ENCODE data around the gene HDAC10.
"Not testable (repeated sequence)": the region's sequence is repeated elsewhere in the genome, so short reads cannot be mapped to it uniquely, and the experiment has no call there.

The HDAC10 gene

DNA sequence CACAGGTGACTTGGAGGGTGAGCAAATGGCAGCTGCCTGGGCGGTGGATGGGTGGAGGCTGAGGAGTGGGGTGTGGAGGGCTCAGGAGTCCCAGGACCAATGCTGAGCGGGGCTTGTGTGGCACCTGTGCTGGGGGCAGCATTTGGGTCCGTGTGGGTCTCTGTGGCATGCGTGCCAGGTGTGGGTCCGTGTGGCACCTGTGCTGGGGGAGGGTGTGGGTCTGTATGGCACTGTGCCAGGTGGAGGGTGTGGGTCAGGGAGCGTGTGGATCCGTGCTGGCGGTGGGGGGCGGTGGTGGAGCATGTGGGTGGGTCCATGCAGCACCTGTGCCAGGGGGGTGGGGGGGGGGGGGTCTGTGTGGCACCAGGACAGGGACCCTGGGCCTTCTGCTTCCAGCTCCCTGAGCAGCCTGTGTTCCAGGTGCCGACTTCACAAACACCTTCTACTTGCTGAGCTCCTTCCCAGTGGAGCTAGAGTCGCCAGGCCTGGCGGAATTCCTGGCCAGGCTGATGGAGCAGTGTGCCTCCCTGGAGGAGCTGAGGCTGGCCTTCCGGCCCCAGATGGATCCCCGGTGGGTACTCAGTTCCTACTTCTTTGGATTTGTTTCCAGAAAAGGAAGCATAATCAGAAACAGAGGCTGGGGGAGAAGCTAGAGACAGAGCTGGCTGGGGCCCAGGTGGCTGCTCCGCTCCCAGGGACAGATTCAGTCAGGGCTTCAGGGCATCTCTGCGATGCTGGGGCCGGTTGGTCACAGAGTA lies 35.6 kb downstream of the HDAC10 start:
- no peak for DNase-seq

DNA sequence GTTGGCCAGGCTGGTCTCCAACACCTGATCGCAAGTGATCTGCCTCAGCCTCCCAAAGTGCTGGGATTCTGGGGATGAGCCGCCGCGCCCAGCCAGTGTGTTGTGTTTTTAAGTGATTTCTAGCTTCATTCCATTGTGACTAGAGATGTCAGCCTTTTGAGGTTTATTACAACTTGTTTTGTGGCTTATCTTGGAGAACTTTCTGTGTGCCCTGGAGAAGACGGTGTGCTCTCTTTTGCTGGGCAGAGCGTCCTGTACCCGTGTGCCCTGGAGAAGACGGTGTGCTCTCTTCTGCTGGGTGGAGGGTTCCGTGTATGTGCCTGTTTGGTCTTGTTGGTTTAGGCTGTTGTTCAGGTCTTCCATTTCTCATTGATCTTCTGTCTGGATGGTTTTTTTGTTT lies 37.8 kb downstream of the HDAC10 start:
- DNase-seq: no peak

DNA sequence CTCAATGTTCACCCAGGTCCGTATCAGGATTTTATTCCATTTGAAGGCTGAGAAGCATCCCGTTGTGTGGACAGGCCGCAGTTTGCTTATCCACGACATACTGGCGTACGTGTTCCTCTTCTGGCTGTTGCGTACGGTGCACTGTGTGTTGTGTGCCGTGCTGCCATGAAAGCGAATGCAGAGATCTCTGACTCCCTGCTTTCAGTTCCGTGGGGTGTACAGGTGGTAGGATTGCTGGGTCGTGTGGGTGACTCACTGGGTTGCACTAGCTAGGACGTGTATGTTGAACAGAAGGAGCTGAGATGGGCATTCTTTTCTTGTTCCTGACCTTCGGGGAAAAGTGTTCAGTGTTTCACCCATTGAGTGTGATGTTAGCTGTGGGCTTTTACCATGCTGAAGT lies 39.9 kb downstream of the HDAC10 start:
- DNase-seq: no peak

DNA sequence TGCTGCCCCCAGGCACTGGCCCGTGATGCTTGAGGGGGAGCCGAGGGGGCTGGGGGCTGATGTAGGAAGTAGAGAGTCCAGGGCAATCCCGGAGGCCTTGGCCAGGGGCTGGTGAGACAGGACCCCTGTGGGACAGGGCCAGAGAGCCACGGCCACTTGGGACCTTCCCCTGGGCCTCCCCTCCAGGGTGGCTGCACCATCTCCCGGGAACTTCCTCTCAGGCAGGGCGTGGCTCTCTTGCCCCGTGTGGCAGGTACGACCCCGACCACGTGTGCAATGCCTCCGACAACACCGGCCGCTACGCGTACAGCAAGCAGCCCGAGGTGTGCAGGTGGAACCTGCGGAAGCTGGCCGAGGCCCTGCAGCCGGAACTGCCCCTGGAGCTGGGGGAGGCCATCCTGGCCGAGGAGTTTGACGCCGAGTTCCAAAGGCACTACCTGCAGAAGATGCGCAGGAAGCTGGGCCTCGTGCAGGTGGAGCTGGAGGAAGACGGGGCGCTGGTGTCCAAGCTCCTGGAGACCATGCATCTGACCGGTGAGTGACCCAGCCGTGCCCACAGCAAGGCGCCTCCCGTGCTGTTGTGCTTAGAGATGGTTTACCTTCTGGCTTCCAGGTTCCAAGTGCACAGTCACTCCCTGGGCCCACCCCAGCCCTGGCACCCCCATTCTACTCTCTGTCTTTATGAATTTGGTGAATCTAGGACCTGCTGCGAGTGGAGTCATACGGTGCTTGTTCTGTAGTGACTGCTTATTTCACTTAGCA lies 40.5 kb downstream of the HDAC10 start:
- DNase-seq: no peak

DNA sequence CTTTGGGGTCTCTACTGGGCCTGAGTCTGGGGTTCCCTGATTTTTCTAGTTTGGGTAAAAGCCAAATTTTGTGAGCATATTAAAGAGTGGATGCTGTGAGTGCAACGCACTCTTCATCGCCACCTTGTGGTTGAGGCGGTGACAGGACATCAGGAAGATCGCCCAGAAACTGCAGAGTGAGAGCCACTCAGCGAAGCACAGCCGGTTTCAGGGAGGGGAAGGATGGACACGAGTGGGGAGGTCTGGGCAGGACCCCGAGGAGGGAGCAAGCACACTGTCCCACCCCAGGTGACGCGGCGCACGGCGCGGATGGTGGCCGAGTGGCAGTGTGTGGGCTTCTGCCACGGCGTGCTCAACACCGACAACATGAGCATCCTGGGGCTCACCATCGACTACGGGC lies 41.2 kb downstream of the HDAC10 start:
- no peak for DNase-seq

DNA sequence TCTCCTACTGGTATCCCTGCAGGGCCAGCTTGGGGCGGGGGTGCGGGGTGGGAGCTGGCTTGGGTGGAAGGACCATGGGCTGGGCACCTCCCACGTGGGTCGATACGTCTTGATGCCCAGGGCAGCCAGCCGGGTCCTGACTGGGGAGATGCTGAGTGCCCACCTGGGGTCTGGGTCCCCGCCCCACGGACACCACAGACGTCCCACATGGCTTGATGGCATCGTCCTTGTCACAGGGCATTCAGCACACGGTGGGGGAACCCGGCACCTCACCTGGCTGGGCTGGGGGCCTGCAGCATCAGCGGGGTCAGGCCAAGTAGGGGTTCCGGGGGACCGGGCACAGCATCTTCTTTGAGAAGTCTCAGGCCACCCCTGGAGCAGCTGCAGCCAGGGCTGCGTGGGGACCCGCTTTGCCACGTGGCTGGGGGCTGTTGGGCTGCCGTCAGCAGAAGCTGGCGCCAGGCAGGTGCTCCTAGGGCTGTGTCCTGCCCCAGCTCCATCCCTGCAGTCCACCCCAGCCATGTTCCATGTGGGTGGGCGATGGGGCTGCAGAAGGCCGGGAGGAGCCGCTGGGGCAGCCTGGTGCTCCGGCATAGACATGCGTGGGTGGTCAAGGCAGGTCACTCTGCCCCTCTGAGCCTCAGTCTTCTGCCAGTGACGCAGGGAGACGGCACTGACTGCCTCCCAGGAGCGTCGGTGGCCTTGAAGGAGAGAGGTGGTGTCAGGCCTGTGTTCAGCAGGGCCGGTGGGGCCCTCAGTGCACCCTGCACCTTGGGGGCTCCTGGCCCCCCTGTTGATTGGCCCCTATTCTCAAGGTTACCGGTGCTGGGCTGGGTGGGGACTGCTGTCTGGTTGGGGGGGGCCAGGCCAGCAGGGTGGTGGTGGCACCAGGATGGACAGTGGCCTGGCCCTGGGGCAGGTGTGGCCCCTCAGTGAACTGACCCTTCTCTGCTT lies 41.8 kb downstream of the HDAC10 start:
- DNase-seq: no peak

DNA sequence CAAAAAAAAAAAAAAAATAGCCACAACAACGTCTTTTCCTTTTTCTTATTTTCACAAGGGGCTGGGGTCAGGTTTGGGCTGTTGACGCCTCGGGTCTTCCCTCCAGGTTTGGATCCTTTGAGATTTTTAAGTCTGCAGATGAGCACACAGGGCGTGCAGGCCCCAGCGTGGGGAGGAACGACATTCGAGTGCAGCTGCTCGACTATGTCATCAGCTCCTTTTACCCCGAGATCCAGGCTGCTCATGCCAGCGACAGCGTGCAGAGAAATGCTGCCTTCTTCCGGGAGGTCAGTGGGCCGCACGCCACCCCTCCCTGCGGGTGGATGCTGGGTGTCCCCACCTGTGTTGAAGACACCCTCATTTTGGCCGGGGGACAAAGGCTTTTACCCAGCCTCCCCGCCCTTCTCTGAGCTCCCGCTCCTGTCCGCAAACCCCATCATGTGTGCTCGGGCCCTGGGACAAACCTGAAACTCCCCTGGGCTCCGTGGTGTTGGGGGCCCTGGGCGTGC lies 42.6 kb downstream of the HDAC10 start:
- DNase-seq: no peak

DNA sequence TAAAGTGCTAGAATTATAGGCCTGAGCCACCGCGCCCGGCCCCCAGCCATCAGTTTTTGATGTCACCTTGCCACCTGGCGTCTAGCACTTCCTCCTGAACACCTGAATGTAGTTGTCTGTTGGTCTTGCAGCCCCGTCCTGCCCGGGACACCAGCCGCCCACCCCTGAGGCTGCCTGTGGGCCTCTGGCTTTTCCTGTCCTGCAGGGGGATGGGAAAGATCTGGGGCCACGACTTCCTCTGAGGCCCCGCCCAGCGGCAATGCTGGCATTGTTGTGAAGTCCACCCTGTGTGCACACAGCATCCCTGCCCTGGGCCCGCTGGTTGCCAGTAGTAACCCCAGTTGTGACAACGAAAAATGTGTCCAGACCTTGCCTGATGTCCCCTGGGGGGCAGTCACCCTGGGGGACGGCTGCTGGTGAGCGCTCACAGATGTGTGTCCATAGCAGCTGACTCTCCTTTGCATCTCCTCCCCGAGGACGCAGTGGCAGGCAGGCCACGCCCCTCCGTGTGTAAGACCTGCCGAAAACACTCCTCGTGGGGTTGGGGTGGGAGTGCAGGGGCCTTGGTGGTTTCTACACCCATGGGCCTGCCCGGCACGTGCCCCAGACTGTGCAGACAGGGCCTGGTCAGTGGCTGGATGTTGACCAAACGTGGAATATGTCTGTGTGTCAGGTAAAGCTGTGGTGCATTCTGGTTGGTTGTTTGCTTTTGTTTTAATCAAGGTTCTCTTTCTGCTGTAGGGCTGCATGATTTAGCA lies 43.5 kb downstream of the HDAC10 start:
- no peak for DNase-seq

DNA sequence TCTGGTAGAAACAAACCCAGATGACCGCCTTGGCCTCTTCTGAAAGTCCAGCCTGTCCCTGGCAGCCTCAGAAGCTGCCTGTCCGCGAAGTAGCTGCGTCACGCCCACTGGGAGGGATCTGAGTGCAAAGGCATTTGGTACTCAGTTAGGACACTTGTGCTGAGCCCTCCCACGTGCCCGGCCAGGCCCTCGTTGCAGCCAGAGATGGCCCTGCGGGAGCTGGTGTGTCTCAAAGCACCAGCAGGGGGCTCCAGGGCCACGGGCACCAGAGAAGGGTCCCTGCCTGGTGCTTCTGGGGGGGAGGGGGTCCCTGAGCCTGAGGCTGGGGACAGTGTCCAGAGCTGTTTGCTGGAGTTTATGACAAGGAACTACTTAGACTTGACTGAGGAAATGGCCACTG lies 44.5 kb downstream of the HDAC10 start:
- no peak for DNase-seq

DNA sequence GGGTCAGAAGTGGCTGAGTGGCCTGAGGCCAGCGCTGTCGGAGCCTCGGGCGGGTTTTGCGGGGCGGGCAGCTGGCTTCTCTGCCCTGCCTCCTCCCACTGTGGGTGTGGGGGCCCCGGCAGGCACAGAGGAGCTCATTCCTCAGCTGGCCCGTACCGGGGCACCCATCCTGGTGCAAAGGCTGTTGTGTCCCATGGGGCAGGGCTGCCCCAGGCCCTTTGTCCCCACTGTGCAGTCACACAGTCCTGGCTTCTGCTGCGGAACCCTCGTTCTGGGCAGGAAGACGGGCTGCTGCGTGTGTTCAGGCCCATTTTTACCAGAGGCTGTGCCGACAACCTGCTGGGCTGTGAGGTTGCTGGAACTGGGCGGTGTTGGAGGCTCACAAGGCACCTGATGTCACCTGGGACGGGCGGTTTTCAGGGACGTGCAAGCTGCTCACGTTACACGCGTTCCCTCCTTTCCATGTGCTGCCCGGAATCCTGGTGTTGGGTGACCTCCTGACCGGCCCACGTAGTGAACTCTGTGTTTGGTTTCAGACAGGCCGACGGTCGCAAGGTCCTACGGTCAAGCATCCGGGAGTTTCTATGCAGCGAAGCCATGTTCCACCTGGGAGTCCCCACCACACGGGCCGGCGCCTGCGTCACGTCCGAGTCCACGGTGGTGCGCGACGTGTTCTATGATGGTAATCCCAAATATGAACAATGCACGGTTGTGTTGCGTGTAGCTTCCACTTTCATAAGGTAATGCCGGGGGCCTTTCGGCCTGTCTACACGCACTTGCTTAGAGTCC lies 45.1 kb downstream of the HDAC10 start:
- no peak for DNase-seq

DNA sequence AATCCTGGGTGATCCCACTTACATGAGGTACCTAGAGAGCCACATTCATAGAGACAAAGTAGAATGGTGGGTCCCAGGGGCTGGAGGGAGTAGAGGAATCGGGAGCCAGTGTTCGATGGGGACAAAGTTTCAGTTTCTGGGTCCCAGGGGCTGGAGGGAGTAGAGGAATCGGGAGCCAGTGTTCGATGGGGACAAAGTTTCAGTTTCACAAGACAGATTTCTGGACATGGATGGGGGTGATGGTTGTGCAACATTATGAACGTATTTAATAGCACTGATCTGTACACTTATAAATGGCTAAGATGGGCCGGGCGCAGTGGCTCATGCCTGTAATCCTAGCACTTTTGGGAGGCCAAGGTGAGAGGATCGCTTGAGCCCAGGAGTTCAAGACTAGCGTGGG lies 46.1 kb downstream of the HDAC10 start:
- not testable (repeated sequence) for DNase-seq

DNA sequence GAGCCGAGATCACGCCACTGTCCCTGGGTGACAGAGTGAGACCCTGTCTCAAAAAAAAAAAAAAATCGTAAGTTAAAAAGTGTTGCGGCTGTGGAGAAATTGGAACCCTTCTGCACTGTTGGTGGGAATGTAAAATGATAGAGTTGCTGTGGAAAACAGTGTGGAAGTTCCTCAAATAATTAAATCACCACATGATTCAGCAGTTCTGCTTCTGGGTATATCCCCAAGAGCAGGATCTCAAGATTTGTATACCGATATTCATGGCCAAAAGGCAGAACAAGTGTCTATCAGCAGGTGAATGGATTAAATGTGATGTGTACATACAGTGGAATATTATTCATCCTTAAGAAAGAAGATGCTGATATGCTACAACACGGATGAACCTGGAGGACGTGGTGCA lies 46.5 kb downstream of the HDAC10 start:
- no peak for DNase-seq

DNA sequence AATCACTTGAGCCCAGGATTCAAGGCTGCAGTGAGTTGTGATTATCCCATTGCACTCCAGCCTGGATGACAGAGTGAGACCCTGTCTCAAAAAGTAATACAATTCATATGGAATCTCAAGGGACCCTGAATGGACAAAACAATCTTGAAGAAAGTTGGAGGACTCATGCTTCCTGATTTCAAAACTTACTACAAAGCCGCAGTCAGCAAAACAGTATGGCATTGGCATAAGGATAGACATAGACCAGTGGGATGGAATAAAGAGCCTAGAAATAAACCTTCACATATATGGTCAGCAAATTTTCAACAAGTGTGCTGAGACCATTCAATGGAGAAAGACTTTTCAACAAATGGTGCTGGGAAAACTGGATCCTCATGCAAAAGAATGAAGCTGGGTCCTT lies 47.8 kb downstream of the HDAC10 start:
- no peak for DNase-seq

DNA sequence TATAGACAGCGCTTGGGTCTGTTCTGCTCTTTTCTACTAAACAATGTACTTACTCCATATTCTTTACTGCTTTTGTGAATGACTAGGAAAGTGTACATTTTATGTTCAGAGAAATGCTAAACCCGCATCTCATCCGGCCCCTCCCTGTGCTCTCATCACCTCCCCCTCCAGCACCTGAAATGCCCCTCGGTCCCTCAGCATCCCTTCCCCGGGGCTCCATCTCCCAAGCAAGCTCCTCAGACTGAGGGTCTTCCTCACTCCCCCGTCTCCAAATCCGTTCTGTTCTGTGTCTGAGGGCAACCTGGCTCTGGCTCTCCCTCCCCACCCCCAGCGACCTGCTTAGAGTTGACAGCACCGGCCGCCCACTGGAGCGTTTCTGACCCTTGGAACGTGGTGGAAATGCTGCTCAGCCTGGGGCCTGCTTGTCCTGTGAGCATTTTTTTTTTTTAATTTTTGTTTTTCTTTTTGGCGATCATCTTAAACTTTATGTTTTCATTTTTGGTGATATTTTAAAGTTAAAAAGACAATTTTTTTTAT lies 48.9 kb downstream of the HDAC10 start:
- DNase-seq: no peak

DNA sequence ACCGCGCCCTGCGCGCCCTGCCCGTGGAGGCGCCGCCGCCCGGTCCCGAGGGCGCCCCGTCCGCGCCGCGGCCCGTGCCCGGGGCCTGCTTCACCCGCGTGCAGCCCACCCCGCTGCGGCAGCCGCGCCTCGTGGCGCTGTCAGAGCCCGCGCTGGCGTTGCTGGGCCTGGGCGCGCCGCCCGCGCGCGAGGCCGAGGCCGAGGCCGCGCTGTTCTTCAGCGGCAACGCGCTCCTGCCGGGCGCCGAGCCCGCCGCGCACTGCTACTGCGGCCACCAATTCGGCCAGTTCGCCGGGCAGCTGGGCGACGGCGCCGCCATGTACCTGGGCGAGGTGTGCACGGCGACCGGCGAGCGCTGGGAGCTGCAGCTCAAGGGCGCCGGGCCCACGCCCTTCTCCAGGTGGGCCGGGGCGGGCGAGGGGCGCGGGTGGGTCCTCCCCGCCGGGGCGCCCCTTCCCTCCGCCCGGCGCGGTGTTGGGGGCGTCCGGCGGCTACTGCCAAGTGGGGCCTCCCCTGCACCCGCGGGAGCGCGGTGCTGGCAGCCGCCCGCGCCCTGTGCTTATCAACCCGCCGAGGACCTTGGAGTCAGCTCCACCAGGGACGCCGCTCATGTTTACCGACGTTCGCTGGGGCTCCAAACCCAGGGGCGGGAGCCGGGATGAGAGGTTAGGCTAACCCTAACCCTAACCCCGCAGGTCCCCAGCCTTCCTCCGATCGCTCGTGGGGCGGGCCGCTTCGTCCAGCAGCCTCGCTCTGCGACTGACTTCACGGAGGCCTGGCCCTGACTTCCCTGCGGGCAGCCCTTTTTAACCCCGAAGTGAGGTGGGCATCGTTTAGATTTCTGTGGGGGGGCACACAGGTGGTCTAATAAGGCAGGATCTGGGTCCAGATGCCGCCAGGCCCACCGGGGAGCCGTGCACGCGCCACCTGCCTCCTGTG lies 49.6 kb downstream of the HDAC10 start:
- no peak for DNase-seq

DNA sequence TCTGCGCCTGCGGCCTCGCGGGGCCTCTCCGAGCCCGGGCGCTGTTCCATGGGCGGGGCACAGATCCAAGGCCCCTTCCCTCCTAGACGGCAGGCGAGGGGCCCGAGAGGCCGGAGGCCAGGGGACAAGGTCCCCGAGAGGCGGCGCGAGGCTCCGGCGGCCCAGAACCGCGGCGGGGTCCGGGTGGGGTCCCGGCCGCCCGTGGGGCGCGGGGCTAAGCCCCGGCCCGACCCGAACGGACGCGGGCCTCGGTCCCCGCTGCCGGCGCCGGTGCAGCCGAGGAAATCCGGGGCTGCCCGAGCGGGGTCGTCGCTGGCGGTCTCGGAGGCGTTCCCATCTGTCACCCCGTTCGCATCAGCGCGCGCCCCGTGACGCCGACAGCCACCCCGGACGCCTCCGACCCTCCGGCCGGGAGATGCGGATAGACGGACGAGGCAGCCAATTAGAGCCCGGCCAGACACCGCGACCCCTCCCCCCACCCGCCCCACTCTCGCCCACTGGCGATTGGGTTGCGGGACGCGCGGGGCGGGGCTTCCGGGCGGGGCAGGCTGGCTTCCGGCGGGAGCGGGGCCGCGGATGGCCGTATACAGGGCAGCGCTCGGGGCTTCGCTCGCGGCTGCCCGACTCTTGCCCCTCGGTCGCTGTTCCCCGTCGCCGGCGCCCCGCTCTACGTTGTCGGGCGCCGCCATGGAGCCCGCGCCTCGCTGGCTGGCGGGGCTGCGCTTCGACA lies 50.4 kb downstream of the HDAC10 start, which contains the start of gene SELENOO:
TSS of gene SELENOO (plus strand) at position 551 of the 730 bp plus-strand sequence. CDS start at position 577, 26 bp downstream.
- peak; percentile 11 to 18 for DNase-seq

DNA sequence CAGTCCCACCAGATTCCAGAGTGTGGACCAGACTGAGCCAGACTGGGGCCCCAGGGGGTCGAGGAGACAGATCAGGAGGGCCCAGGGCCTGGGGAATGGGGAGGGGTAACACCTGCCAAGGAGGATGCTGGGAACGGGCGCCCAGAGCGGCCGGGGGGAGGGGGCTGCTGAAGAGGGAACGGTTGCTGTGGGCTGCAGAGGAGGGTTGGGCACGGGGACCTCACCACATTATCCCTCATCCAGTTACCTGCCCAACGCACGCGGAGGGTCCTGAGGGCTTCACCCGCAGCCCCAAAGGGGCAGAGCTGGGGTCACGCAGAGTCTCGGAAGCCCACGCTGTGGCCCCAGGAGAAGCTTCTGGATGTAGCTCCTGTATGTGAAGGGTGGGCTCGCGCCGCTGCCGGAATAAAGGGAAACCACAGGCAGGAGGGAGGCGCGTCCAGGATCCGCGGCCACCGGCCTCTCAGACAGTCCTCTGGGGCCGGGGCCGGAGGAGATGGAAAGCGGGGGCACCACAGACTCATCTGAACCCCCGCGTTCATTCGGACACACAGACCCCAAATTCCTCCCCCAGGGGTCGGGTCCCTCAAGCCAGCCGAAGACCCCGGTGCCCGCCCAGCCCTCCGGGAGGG lies 51.1 kb downstream of the HDAC10 start:
- no peak for DNase-seq

DNA sequence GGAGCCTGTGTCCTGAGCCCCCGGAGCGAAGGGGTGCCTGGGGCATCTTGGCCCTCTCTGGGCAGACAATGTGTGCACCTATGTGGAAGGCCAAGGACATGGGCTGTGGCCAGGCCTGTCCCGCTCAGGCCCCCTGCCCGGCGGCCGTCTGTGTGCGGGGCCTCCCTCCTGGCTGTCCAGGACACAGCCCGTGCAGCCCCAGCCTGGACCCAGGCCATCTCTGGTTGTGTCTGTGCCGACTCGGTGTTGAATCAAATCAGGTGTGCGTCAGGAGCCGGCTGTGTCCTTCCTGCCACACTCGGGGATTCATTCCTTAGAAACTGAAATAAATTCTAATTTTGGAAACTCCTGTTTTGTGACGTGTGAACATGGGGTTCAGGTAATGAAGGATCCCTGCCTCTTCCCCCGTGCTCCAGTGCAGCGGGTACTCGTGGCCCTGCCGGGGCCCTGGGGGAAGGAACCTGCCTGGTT lies 51.8 kb downstream of the HDAC10 start:
- DNase-seq: no peak

DNA sequence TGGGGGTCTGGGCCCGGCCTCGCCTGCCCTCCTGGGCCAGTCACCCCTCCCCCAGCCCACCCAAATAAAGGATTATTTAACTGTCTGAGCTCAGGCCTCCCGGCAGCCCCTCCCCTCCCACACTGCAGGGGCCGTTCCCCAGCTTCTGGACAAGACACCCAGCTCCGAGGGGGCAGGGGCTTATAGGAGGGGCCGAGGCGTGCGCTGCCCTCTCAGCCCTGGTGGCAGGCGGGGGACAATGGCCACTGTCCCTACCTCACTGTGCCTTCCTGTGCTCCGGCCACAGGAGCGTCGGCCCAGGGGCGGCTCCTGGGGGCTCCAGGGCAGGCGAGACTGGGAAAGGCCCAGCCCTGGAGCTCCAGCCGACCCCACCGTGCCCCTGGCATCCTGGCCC lies 52.4 kb downstream of the HDAC10 start:
- no peak for DNase-seq

Data from NCI-H187 (cell line).